DMS53 treated with DMSO at 0.1 percent for 48 hours (cell line): ENCODE results near the gene RNF112.
"Not testable (repeated sequence)": the region's sequence is repeated elsewhere in the genome, so short reads cannot be mapped to it uniquely, and the experiment has no call there.

ENCODE experiments used
- DNase-seq: peaks from one replicate; lab custom pipeline; 2025; ENCODE audit not compliant: unreplicated experiment; lab: John Stamatoyannopoulos, UW

Gene RNF112

GRCh38 chr17:19410091-19410490, 941 bp upstream of the RNF112 start:
- DNase-seq, result no peak

- DNase-seq, result no peak
Measured at GRCh38 chr17:19411631-19412030, 599 bp downstream of the RNF112 start.

- DNase-seq, result no peak
Measured at GRCh38 chr17:19412510-19412909, 1.5 kb downstream of the RNF112 start.

- DNase-seq, result no peak
Measured at GRCh38 chr17:19412984-19413383, 2.0 kb downstream of the RNF112 start.

GRCh38 chr17:19413761-19414160, 2.7 kb downstream of the RNF112 start:
- DNase-seq, result no peak

- no peak for DNase-seq
Measured at GRCh38 chr17:19414396-19415280, 3.6 kb downstream of the RNF112 start.

- DNase-seq, result no peak
Measured at GRCh38 chr17:19415311-19415710, 4.3 kb downstream of the RNF112 start.

- DNase-seq, result no peak
Measured at GRCh38 chr17:19415806-19416775, 5.1 kb downstream of the RNF112 start.

GRCh38 chr17:19417611-19418010, 6.6 kb downstream of the RNF112 start:
- no peak for DNase-seq

- no peak for DNase-seq
Measured at GRCh38 chr17:19418251-19418992, 7.4 kb downstream of the RNF112 start.

- no peak for DNase-seq
Measured at GRCh38 chr17:19421219-19421618, 10.2 kb downstream of the RNF112 start.

- DNase-seq, result no peak
Measured at GRCh38 chr17:19421926-19422325, 10.9 kb downstream of the RNF112 start.

GRCh38 chr17:19424934-19425868, 14.2 kb downstream of the RNF112 start:
- DNase-seq, result no peak

GRCh38 chr17:19426631-19427030, 15.6 kb downstream of the RNF112 start:
- no peak for DNase-seq

GRCh38 chr17:19431691-19432090, 20.7 kb downstream of the RNF112 start:
- DNase-seq, result no peak

- no peak for DNase-seq
Measured at GRCh38 chr17:19433255-19433654, 22.2 kb downstream of the RNF112 start.

GRCh38 chr17:19433727-19434340, 22.8 kb downstream of the RNF112 start:
- DNase-seq, result no peak

GRCh38 chr17:19440421-19440820, 29.4 kb downstream of the RNF112 start:
- DNase-seq, result no peak

- DNase-seq, result not testable (repeated sequence)
Measured at GRCh38 chr17:19441288-19441687, 30.3 kb downstream of the RNF112 start.

- no peak for DNase-seq
Measured at GRCh38 chr17:19442731-19443130, 31.7 kb downstream of the RNF112 start.
